ENCODE data around the gene KANSL1. TPM values are rescaled to one million over a fixed set of nuclear protein-coding genes. Genes with fewer than 3 reads are reported as not detected.
A peak's percentile ranks its signal among the peaks of the same experiment; 100 is the strongest.
"Not testable (repeated sequence)": the region's sequence is repeated elsewhere in the genome, so short reads cannot be mapped to it uniquely, and the experiment has no call there.

Gene KANSL1
- total RNA-seq, 4 donors from 2014 or later, result 57.7 to 91.2 (median 75.1) TPM

- no peak for ATAC-seq
- Histone ChIP-seq H3K36me3 (no peaks in the 10 kb centered on the region), H3K27ac (peak overlapping the region; percentile 97 to 100 (median 100)), H3K4me3 (peak overlapping the region; percentile 83 to 95), H3K27me3 (no peaks in the 10 kb centered on the region), H3K4me1 (peaks cover 0 to 69% (median 28%) of the 10 kb centered on the region in 3 donors), H3K9me3 (no peaks in the 10 kb centered on the region)
- WGBS, 2 donors (ENCODE audit: low coverage in 1 of 2), result 0 to 1% methylated on average over 5 to 7 of the region's 7 CpGs
- TF ChIP-seq CTCF (IDR thresholded peaks at IDR 0.05) (no peak), EP300 (IDR thresholded peaks at IDR 0.05) (no peak), POLR2A (IDR thresholded peaks at IDR 0.05) (no peak), POLR2AphosphoS5 (IDR thresholded peaks at IDR 0.05) (no peak)
Measured at GRCh38 chr17:46192189-46192438, 1.1 kb downstream of the KANSL1 start.

DNA sequence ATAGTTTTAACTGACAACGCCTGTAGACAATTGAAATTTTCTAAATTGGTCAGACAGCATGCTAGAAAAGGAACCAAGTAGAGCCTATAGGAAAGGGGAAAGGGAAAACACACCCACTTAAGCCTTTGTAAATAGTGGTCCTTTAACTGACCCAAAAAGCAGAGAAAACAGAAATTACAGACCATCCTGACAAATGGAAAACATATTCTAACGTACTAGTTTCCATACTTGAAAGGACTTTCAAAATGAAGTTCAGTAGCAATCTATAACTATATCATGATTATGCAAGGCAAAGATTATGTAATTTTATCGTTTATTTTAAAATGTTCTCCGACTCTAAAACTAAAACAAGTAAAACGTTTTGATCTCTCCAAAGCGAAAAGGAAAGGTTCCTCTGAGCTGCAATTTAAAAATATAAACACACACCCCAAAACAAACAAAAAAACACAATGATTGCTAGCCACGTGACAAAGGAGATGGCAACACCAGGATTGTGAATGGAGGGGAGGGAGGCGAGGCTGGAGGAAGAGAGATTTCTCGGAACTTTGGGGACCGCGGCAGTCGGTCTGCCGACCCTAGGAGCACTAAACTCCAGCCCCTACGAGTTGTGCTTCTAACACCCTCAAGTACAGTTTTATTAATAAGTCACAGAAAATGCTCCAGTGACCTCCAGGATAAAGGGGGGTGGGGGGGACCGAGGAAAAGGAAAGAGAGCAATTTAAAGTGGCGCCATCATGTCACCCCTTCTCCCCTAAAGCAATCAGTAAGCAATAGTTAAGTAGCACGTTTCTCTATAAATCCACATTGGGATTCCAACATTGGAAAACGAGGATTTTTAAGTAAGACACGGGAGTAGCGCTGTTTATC is 1.7 kb downstream of the KANSL1 start:
- ATAC-seq, result no peak
- no peaks in the 10 kb centered on the region for H3K9me3 ChIP-seq
- no peaks in the 10 kb centered on the region for H3K27me3 ChIP-seq
- 0 to 1% methylated on average over 20 of the region's 20 CpGs for WGBS, 2 donors (ENCODE audit: low coverage in 1 of 2)
- peak overlapping the region; percentile 83 to 95 for H3K4me3 ChIP-seq
- H3K27ac ChIP-seq, result peak overlapping the region; percentile 97 to 100 (median 100)
- no peaks in the 10 kb centered on the region for H3K36me3 ChIP-seq
- peaks cover 0 to 72% (median 33%) of the 10 kb centered on the region in 3 donors for H3K4me1 ChIP-seq
- TF ChIP-seq POLR2A (IDR thresholded peaks at IDR 0.05), result no peak
- no peak for TF ChIP-seq POLR2AphosphoS5 (IDR thresholded peaks at IDR 0.05)
- no peak for TF ChIP-seq CTCF (IDR thresholded peaks at IDR 0.05)
- no peak for TF ChIP-seq EP300 (IDR thresholded peaks at IDR 0.05)

DNA sequence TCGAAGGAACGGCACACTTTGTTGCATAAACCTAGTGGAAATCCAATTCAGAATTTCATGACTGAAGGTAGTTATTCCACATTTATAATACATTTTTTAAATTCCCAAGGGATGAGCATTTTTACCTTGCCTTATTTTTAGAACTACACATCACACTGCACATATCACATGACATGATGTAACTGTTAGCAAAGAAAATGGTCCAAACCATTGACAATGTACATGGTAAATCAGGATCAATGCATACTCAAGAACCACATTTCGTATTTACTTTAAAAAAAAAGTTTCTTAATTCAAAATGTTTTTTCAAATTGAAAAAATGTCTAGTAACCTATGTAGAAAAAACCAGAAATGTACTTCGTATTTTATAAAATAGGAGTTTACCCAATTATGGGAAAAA is 2.5 kb downstream of the KANSL1 start:
- 17 to 24% methylated on average over 4 of the region's 4 CpGs for WGBS, 2 donors (ENCODE audit: low coverage in 1 of 2)
- Histone ChIP-seq H3K36me3 (no peaks in the 10 kb centered on the region), H3K9me3 (no peaks in the 10 kb centered on the region), H3K4me3 (peak overlapping the region; percentile 83 to 95), H3K27ac (peak overlapping the region in 3 of 4 donors; percentile 27 to 100 (median 100)), H3K27me3 (no peaks in the 10 kb centered on the region), H3K4me1 (peaks cover 0 to 72% (median 37%) of the 10 kb centered on the region in 3 donors)
- ATAC-seq, result no peak
- TF ChIP-seq POLR2AphosphoS5 (IDR thresholded peaks at IDR 0.05) (no peak), POLR2A (IDR thresholded peaks at IDR 0.05) (no peak), CTCF (IDR thresholded peaks at IDR 0.05) (no peak), EP300 (IDR thresholded peaks at IDR 0.05) (no peak)

GRCh38 chr17:46186827-46187235 is 6.4 kb downstream of the KANSL1 start:
- not testable (repeated sequence) for H3K27ac ChIP-seq, ATAC-seq, H3K9me3 ChIP-seq, H3K27me3 ChIP-seq, H3K4me3 ChIP-seq, H3K36me3 ChIP-seq
- H3K4me1 ChIP-seq, result peaks cover 0 to 94% (median 58%) of the 10 kb centered on the region in 3 donors
- 93 to 100% methylated on average over 2 to 3 of the region's 3 CpGs for WGBS, 2 donors (ENCODE audit: low coverage in 1 of 2)
- peak in 2 of 4 experiments; percentile 29 to 35 for TF ChIP-seq CTCF (IDR thresholded peaks at IDR 0.05)

GRCh38 chr17:46184696-46185095 is 8.5 kb downstream of the KANSL1 start:
- Histone ChIP-seq H3K9me3 (no peaks in the 10 kb centered on the region), H3K36me3 (no peaks in the 10 kb centered on the region), H3K27me3 (no peaks in the 10 kb centered on the region), H3K4me3 (no peak overlapping the region), H3K4me1 (peaks cover 0 to 100% (median 62%) of the 10 kb centered on the region in 3 donors), H3K27ac (no peak overlapping the region)
- 89 to 100% methylated on average over 3 to 4 of the region's 7 CpGs for WGBS, 2 donors (ENCODE audit: low coverage in 1 of 2)
- TF ChIP-seq POLR2AphosphoS5 (IDR thresholded peaks at IDR 0.05) (no peak), POLR2A (IDR thresholded peaks at IDR 0.05) (no peak), CTCF (IDR thresholded peaks at IDR 0.05) (no peak), EP300 (IDR thresholded peaks at IDR 0.05) (no peak)
- ATAC-seq, result no peak

DNA sequence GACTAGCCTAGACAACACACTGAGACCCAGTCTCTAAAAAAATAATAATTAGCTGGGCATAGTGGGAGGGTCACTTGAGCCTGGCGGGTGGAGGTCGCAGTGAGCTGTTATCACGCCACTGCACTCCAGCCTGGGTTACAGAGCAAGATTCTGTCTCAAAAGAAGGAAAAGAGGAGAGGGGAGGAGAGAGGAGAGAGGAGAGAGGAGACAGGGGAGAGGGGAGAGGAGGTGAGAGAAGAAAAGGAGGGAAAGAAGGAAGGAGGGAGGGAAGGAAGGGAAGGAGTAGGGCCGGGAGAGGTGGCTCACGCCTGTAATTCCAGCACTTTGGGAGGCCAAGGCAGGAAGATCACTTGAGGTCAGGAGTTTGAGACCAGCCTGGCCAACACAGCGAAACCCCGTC is 9.8 kb downstream of the KANSL1 start:
- not testable (repeated sequence) for H3K36me3 ChIP-seq, H3K4me3 ChIP-seq, ATAC-seq, H3K9me3 ChIP-seq, H3K27ac ChIP-seq, H3K27me3 ChIP-seq
- H3K4me1 ChIP-seq, result peaks cover 2 to 100% (median 56%) of the 10 kb centered on the region in 3 donors
- WGBS, 2 donors (ENCODE audit: low coverage in 1 of 2), result 78 to 80% methylated on average over 4 to 6 of the region's 7 CpGs

Data from gastroesophageal sphincter (tissue), 4 donors.